WTC11 (cell line): Measurements from ENCODE around the gene CLHC1.

Experiments
- AFF4 ChIP-seq: sonication (generic); formaldehyde crosslinking; IDR thresholded peaks from 2 replicates; pipeline ENCODE4 v1.8.1; 2023; ENCODE audit warnings: mild to moderate bottlenecking, missing genetic modification reagents, borderline replicate concordance
- ATF2 ChIP-seq: sonication (generic); formaldehyde crosslinking; IDR thresholded peaks from 2 replicates; pipeline ENCODE4 v1.8.1; 2022; ENCODE audit warnings: low read depth, missing genetic modification reagents, borderline replicate concordance
- CREB1 ChIP-seq: sonication (generic); formaldehyde crosslinking; IDR thresholded peaks from 2 replicates; pipeline ENCODE4 v1.8.0; 2023; ENCODE audit warnings: mild to moderate bottlenecking, missing genetic modification reagents
- CTCF ChIP-seq: fragments of 200-600 bp; IDR thresholded peaks from 2 replicates; pipeline ENCODE4 v1.8.0; 2022; ENCODE audit warnings: antibody characterized with exemption
- ESRRA ChIP-seq: sonication (generic); formaldehyde crosslinking; IDR thresholded peaks from 2 replicates; pipeline ENCODE4 v1.8.1; 2022; ENCODE audit warnings: mild to moderate bottlenecking, missing genetic modification reagents, borderline replicate concordance
- MYBL2 ChIP-seq: sonication (generic); formaldehyde crosslinking; IDR thresholded peaks from 2 replicates; pipeline ENCODE4 v1.8.1; 2023; ENCODE audit warnings: mild to moderate bottlenecking, moderate library complexity, missing genetic modification reagents
- NR2C2 ChIP-seq: sonication (generic); formaldehyde crosslinking; IDR thresholded peaks from 2 replicates; pipeline ENCODE4 v1.8.0; 2022; ENCODE audit warnings: mild to moderate bottlenecking, missing genetic modification reagents
- SMAD4 ChIP-seq: sonication (generic); formaldehyde crosslinking; IDR thresholded peaks from 2 replicates; pipeline ENCODE4 v1.8.0; 2022; ENCODE audit warnings: mild to moderate bottlenecking, missing genetic modification reagents
- USF1 ChIP-seq: sonication (generic); formaldehyde crosslinking; IDR thresholded peaks from 2 replicates; pipeline ENCODE4 v1.8.0; 2022; ENCODE audit warnings: mild to moderate bottlenecking, missing genetic modification reagents
- ZBTB21 ChIP-seq: sonication (generic); formaldehyde crosslinking; IDR thresholded peaks from 2 replicates; pipeline ENCODE4 v1.8.1; 2023; ENCODE audit warnings: mild to moderate bottlenecking, missing genetic modification reagents, borderline replicate concordance
- ZNF281 ChIP-seq: sonication (generic); formaldehyde crosslinking; IDR thresholded peaks from 2 replicates; pipeline ENCODE4 v1.8.0; 2023; ENCODE audit warnings: mild to moderate bottlenecking, missing genetic modification reagents
- ZNF396 ChIP-seq: fragments of 250-450 bp; sonication (Bioruptor Pico); IDR thresholded peaks from 2 replicates; pipeline ENCODE4 v1.8.0; 2021; ENCODE audit warnings: mild to moderate bottlenecking, moderate library complexity, borderline replicate concordance

- TF ChIP-seq ATF2 (CRISPR knock-in tag) (no peak), MYBL2 (CRISPR knock-in tag) (no peak), CTCF (no peak), ESRRA (CRISPR knock-in tag) (no peak), NR2C2 (CRISPR knock-in tag) (no peak), ZNF396 (no peak), USF1 (CRISPR knock-in tag) (no peak), ZBTB21 (CRISPR knock-in tag) (no peak), AFF4 (CRISPR knock-in tag) (no peak), CREB1 (CRISPR knock-in tag) (no peak), ZNF281 (CRISPR knock-in tag) (no peak), SMAD4 (CRISPR knock-in tag) (no peak)
Observed at GRCh38 chr2:55213822-55214221, 18.3 kb downstream of the CLHC1 start.
